ENCODE data around the gene RMP24.
"Not testable (repeated sequence)": the region's sequence is repeated elsewhere in the genome, so short reads cannot be mapped to it uniquely, and the experiment has no call there.

RMP24 gene

GRCh38 chr18:35968278-35968880 lies 4.1 kb upstream of the RMP24 start:
- DNase-seq (ENCODE audit: low read depth in 3 of 3): no peak

- DNase-seq (ENCODE audit: low read depth in 3 of 3): no peak
These were observed 2.8 kb upstream of the RMP24 start for GRCh38 chr18:35969676-35970075.

- no peak for DNase-seq (ENCODE audit: low read depth in 3 of 3)
These were observed 750 bp upstream of the RMP24 start for GRCh38 chr18:35971661-35972196.

DNA sequence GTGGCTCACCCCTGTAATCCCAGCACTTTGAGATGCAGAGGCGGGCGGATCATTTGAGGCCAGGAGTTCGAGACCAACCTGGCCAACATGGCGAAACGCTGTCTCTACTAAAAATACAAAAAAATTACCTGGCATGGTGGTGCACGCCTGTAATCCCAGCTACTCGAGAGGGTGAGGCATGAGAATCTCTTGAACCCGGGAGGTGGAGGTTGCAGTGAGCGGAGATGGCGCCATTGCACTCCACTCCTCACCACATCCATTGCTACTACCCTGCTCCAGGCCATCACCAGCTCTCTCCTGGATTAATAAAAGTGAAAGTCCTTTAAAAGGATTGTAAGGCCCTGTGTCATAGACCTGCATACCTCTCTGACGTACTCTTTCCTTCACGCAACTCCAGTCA lies 1.2 kb downstream of the RMP24 start:
- no peak for DNase-seq (ENCODE audit: low read depth in 3 of 3)

- no peak for DNase-seq (ENCODE audit: low read depth in 3 of 3)
These were observed 1.7 kb downstream of the RMP24 start for GRCh38 chr18:35974181-35974580.

GRCh38 chr18:35979112-35979511 lies 6.6 kb downstream of the RMP24 start:
- no peak for DNase-seq (ENCODE audit: low read depth in 3 of 3)

- DNase-seq (ENCODE audit: low read depth in 3 of 3): no peak
These were observed 10.1 kb downstream of the RMP24 start for GRCh38 chr18:35982409-35983114.

GRCh38 chr18:35983147-35983546 lies 10.7 kb downstream of the RMP24 start:
- no peak for DNase-seq (ENCODE audit: low read depth in 3 of 3)

- no peak for DNase-seq (ENCODE audit: low read depth in 3 of 3)
These were observed 11.3 kb downstream of the RMP24 start for GRCh38 chr18:35983818-35984217.

DNA sequence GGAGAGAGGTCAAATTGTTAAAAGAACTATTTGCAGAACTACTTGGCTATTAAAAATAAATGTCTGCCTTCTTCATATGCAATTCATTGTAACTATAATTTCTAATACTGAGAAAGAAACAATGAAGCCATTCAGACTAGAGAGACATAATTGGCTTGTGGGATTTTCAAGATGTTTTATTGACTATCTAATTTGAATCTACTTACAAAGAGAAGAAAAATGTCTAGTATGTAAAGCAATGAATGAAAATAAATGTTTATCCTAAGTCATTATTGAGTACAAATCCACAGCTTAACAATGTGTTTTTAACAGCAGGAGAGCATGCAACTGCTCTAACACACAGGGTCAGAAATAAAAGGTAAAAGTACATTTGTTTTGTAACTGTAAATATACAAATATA lies 19.2 kb downstream of the RMP24 start:
- DNase-seq (ENCODE audit: low read depth in 3 of 3): no peak

DNA sequence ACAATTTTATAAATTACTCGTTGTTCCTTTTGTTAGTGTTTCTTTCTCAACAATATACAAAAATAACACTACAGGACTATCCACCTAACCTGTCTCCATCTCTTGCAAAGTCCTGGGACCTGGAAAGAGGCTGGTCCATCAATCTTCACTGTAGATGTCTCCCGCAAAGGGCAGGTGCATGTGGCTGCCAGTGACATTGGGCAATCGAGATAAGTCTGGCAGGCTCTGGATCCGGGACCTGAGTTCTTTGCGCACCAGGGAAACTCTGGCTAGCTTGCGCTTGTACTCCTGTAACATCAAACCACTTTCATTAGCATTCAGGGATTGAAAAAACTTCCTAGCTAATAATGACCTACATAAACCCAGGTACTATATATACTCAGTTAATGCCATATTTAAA lies 20.5 kb downstream of the RMP24 start:
- no peak for DNase-seq (ENCODE audit: low read depth in 3 of 3)

GRCh38 chr18:35998967-35999366 lies 26.5 kb downstream of the RMP24 start:
- no peak for DNase-seq (ENCODE audit: low read depth in 3 of 3)

DNA sequence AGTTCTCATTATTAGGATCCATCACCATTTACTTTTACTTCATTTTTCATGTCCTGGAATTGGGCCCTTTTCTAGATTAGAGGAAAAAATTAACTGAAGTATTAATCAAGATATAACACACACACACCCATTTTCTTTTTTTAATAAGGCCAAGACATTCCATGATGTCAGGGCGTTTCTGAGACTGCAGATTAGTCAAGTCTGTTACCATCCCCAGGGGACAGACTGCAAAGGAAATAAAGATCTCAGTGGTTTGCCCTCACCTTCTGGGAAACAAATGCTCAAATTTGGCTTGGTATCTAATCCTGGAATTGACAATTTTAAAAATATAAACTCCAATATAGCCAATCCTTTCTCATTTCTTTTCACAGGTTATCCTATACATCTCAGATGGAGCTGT lies 27.4 kb downstream of the RMP24 start:
- no peak for DNase-seq (ENCODE audit: low read depth in 3 of 3)

DNA sequence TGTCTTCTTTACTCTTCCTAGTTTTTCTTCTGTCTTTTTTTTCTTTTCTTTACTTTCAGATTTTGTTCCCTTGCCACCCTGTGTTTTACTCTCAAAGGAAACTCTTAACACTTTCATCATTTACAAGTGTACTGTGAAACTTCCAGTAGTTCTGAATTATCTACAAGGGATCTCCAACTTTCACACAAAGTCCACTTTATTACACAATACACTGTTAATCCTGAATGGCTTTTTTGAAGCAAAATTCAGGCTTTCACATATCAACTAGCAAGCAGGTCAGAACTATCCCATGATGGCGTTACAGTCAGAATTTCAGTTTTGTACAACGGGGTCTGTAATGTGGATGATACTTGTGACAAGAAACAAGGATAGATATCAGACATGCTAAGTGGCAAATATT lies 34.5 kb downstream of the RMP24 start:
- DNase-seq (ENCODE audit: low read depth in 3 of 3): no peak

DNA sequence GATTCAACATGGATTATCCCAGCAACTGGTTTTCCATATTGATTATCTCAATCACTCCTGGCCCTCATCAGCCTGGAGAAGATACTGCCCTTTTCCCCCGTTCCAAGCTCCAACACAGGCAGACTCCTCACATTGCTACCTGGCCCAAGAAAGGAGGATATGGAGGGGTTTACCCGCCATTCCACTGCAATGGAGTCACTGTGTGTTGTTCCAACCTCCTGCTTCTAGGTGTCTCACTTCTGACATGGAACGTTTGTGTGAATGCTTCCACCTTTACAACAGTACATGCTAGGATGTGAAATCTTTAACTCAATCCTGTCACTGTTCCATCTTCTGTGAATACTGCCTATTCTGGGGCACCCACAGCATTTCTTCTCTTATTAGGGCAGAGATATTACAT lies 36.7 kb downstream of the RMP24 start:
- no peak for DNase-seq (ENCODE audit: low read depth in 3 of 3)

- no peak for DNase-seq (ENCODE audit: low read depth in 3 of 3)
These were observed 40.4 kb downstream of the RMP24 start for GRCh38 chr18:36012891-36013290.

DNA sequence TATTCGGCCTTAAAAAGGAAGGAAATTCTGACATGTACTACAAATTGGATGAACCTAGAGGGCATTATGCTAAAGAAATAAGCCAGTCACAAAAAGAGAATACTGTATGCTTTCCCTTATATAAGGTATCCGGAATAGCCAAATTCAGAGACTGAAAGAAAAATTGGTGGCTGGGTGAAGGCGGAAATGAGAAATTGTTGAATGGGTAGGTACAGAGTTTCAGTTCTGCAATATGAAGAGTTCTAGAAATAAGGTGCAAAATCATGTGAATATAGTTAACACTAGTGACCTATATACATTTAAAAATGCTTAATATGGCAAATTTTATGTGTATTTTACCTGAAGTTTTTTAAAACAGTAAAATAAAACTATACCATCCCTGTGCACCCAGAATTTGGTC lies 43.1 kb downstream of the RMP24 start:
- DNase-seq (ENCODE audit: low read depth in 3 of 3): no peak

DNA sequence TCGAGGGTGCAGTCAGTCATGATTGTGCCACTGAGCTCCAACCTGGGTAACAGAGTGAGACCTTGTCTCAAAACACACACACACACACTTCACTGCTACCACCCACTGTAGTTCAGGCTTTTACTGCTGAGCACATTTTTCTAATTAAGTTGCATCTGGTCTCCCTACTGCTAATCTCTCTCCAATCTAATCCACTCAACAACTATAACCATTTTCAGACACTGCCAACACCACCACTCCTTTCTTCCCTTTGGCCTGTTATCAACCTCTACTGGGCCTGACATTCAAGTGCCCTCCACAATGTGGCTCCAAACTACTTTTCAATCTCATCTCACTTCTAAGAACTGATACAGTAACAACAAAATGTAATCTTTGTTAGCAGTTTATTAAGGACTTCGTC lies 44.8 kb downstream of the RMP24 start:
- no peak for DNase-seq (ENCODE audit: low read depth in 3 of 3)

DNA sequence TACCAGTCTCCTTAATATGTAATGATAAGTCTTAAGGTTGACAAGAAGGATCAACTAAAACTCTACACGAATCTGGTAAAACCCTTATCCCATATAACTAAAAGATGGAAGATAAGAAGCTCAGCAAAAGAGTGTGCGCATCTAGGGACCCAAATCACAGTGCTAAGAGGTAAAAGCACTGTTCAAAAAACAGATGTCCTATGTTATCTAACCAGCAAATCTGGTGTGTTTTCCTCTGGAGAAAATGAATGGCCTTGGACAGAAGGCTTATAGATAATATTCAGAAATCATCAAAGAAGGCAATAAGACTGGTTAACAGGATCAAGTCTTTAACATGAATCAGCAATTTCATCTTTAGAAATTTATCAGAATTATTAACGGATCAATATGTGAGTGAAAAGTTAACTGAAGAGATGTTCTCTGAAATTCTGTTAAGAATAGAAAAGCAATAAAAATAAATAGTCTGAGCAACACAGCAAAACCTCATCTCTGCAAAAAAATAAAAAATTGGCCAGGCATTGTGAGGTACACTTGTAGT lies 47.8 kb downstream of the RMP24 start:
- DNase-seq (ENCODE audit: low read depth in 3 of 3): no peak

- DNase-seq (ENCODE audit: low read depth in 3 of 3): no peak
These were observed 50.9 kb downstream of the RMP24 start for GRCh38 chr18:36023336-36023735.

GRCh38 chr18:36024241-36024640 lies 51.8 kb downstream of the RMP24 start:
- DNase-seq (ENCODE audit: low read depth in 3 of 3): not testable (repeated sequence)

DNA sequence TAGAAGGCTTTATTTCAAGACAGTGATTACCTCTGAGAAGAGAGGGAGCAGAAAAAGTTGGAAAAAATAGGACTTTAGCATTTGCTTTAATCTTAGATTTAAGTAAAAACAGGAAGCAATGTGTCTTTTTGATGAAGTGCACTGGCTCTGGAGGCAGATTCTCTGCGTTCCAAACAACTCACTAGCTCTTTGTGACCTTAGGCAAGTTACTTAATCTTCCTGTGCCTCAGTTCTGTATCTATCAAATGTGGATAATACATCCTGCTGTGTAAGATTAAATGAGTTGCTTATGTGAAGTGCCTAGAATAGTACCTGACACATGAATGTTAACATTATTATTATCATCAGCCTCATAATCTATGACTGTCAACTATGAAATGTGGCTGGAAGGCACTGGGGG lies 52.5 kb downstream of the RMP24 start:
- no peak for DNase-seq (ENCODE audit: low read depth in 3 of 3)

- DNase-seq (ENCODE audit: low read depth in 3 of 3): no peak
These were observed 56.4 kb downstream of the RMP24 start for GRCh38 chr18:36028859-36029258.
